ENCODE measurements around the gene MYO18B.
A peak's percentile ranks its signal among the peaks of the same experiment; 100 is the strongest.

Gene MYO18B

GRCh38 chr22:25950111-25950510 is 208.1 kb downstream of the MYO18B start:
- Histone ChIP-seq H3K4me1 (ENCODE audit: low read length) (peaks cover 55% of the 10 kb centered on the region), H2AFZ (ENCODE audit: low read depth, low read length) (no peak overlapping the region), H3K27ac (ENCODE audit: low read length) (peak overlapping the region; percentile 97), H3K4me2 (ENCODE audit: low read length) (peak overlapping the region; percentile 78), H3K9me3 (ENCODE audit: insufficient read depth, low read length) (no peaks in the 10 kb centered on the region), H3K4me3 (ENCODE audit: low read length) (peak overlapping the region; percentile 50), H3K9ac (ENCODE audit: low read length) (peak overlapping the region; percentile 69), H3K36me3 (replicated peaks; ENCODE audit: low read depth, low read length) (peaks cover 69% of the 10 kb centered on the region), H4K20me1 (ENCODE audit: insufficient read depth, low read length) (no peaks in the 10 kb centered on the region), H3K27me3 (ENCODE audit: low read depth, low read length) (no peaks in the 10 kb centered on the region), H3K79me2 (ENCODE audit: low read length) (peaks cover 14% of the 10 kb centered on the region)
- TF ChIP-seq CTCF (IDR thresholded peaks at IDR 0.05; ENCODE audit: low read depth, low read length) = no peak
- no peak for TF ChIP-seq EZH2phosphoT487 (IDR thresholded peaks at IDR 0.05; ENCODE audit: low read depth)

- H3K4me3 ChIP-seq (ENCODE audit: low read length) = no peak overlapping the region
- no peaks in the 10 kb centered on the region for H4K20me1 ChIP-seq (ENCODE audit: insufficient read depth, low read length)
- no peak overlapping the region for H3K27ac ChIP-seq (ENCODE audit: low read length)
- H3K36me3 ChIP-seq (replicated peaks; ENCODE audit: low read depth, low read length) = peaks cover 67% of the 10 kb centered on the region
- no peak overlapping the region for H3K9ac ChIP-seq (ENCODE audit: low read length)
- no peak overlapping the region for H2AFZ ChIP-seq (ENCODE audit: low read depth, low read length)
- no peaks in the 10 kb centered on the region for H3K9me3 ChIP-seq (ENCODE audit: insufficient read depth, low read length)
- H3K27me3 ChIP-seq (ENCODE audit: low read depth, low read length) = no peaks in the 10 kb centered on the region
- peaks cover 14% of the 10 kb centered on the region for H3K79me2 ChIP-seq (ENCODE audit: low read length)
- peaks cover 51% of the 10 kb centered on the region for H3K4me1 ChIP-seq (ENCODE audit: low read length)
- no peak for TF ChIP-seq CTCF (IDR thresholded peaks at IDR 0.05; ENCODE audit: low read depth, low read length)
- no peak for TF ChIP-seq EZH2phosphoT487 (IDR thresholded peaks at IDR 0.05; ENCODE audit: low read depth)
- no peak overlapping the region for H3K4me2 ChIP-seq (ENCODE audit: low read length)
Observed at GRCh38 chr22:25953276-25953675, 211.3 kb downstream of the MYO18B start.

GRCh38 chr22:25953919-25954318 is 211.9 kb downstream of the MYO18B start:
- Histone ChIP-seq H3K4me2 (ENCODE audit: low read length) (no peak overlapping the region), H3K36me3 (replicated peaks; ENCODE audit: low read depth, low read length) (peaks cover 68% of the 10 kb centered on the region), H3K4me1 (ENCODE audit: low read length) (peaks cover 45% of the 10 kb centered on the region), H3K9ac (ENCODE audit: low read length) (no peak overlapping the region), H3K4me3 (ENCODE audit: low read length) (no peak overlapping the region), H3K27ac (ENCODE audit: low read length) (no peak overlapping the region), H3K9me3 (ENCODE audit: insufficient read depth, low read length) (no peaks in the 10 kb centered on the region), H3K79me2 (ENCODE audit: low read length) (peaks cover 14% of the 10 kb centered on the region), H4K20me1 (ENCODE audit: insufficient read depth, low read length) (no peaks in the 10 kb centered on the region), H2AFZ (ENCODE audit: low read depth, low read length) (no peak overlapping the region), H3K27me3 (ENCODE audit: low read depth, low read length) (no peaks in the 10 kb centered on the region)
- TF ChIP-seq EZH2phosphoT487 (IDR thresholded peaks at IDR 0.05; ENCODE audit: low read depth) (no peak), CTCF (IDR thresholded peaks at IDR 0.05; ENCODE audit: low read depth, low read length) (no peak)

DNA sequence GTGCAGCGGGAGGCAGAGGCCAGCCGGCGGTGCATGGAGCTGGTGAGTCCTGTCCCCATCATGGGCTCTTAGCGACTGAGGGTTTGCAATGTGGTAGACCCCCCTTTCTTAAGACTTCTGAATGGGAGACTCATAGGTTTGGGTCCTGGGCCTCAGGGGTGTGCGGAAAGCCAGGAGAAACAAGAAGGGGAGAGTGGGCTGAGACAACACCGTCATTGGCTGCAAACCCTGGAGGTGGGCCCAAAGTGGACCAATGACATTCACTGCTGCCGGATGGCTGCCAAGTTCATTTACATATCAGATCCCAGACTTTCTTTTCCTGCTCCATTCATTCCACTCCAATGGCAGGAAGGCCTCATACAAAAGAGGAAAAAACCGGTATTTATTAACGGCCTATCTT is 213.3 kb downstream of the MYO18B start:
- no peaks in the 10 kb centered on the region for H3K9me3 ChIP-seq (ENCODE audit: insufficient read depth, low read length)
- no peak overlapping the region for H3K9ac ChIP-seq (ENCODE audit: low read length)
- H4K20me1 ChIP-seq (ENCODE audit: insufficient read depth, low read length) = no peaks in the 10 kb centered on the region
- H3K4me3 ChIP-seq (ENCODE audit: low read length) = no peak overlapping the region
- no peaks in the 10 kb centered on the region for H3K27me3 ChIP-seq (ENCODE audit: low read depth, low read length)
- no peak overlapping the region for H3K4me2 ChIP-seq (ENCODE audit: low read length)
- no peak overlapping the region for H2AFZ ChIP-seq (ENCODE audit: low read depth, low read length)
- H3K79me2 ChIP-seq (ENCODE audit: low read length) = peaks cover 14% of the 10 kb centered on the region
- no peak for TF ChIP-seq EZH2phosphoT487 (IDR thresholded peaks at IDR 0.05; ENCODE audit: low read depth)
- TF ChIP-seq CTCF (IDR thresholded peaks at IDR 0.05; ENCODE audit: low read depth, low read length) = no peak
- no peak overlapping the region for H3K27ac ChIP-seq (ENCODE audit: low read length)
- peaks cover 37% of the 10 kb centered on the region for H3K4me1 ChIP-seq (ENCODE audit: low read length)
- H3K36me3 ChIP-seq (replicated peaks; ENCODE audit: low read depth, low read length) = peaks cover 78% of the 10 kb centered on the region
